OCI-M2 (cell line): ENCODE measurements around the gene LCOR.

Experiments used
- DNase-seq: peaks from one replicate; lab custom pipeline; 2025; ENCODE audit not compliant: unreplicated experiment; lab: John Stamatoyannopoulos, UW

The LCOR gene

DNA sequence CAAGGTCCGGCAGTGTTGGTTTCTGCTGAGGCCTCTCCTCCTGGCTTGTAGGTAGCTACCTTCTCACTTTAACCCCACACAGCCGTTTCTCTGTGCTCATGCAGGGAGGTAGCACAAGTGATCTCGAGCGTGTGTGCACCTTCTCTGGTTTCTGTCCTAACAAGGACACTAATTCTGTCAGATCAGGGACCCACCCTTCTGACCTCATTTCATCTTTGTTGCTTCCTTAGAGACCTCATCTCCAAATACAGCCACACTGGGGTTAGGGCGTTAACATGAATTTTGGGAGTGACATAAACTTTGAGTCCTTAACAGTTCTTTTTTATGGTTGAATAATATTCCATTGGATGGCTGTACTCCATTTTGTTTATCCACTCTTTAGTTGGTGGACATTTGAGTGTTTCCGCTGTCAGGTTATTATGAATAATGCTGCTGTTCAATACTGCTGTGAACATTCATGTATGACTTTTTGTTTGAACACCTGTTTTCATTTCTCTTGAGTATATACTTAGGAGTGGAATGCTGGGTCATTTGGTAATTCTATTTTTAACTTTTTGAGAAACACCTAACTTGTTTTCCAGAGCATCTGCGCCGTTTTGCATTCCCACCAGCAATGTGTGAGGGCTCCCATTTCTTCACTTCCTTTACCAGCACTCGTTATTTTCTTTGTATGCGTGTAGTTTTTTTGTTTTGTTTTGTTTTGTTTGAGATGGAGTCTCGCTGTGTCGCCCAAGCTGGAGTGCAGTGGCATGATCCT, 57.5 kb downstream of the LCOR start:
- no peak for DNase-seq

DNA sequence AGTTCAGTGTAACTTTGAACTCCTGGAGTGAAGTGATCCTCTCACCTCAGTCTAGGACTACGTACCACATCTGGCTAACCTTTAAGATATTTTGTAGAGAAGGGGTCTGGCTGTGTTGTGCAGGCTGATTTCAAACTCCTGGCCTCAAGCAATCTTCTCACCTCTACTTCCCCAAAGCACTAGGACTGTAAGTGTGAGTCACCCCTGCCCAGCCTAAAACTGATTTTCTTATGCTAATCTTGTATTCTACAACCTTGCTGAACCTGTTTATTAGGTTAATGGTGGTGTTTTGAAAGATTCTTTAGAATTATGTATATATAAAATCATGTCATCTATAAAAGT, 58.0 kb downstream of the LCOR start:
- DNase-seq = no peak

DNA sequence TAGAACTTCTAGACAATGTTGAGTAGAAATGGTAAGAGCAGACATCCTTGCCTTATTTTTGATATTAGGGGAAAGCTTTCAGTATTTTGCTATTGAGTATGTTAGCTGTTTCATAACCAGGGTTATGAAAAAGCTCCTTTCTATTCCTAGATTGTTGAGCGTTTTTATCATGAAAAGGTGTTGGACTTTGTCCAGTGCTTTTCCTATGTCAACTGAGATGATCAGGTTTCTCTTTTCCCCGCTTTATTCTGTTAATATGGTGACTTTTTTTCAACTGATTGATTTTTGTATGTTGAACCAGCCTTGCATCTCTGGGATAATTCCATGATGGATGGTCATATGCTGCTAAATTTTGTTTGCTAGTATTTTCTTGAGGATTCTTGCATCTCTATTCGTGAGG, 58.5 kb downstream of the LCOR start:
- no peak for DNase-seq

DNA sequence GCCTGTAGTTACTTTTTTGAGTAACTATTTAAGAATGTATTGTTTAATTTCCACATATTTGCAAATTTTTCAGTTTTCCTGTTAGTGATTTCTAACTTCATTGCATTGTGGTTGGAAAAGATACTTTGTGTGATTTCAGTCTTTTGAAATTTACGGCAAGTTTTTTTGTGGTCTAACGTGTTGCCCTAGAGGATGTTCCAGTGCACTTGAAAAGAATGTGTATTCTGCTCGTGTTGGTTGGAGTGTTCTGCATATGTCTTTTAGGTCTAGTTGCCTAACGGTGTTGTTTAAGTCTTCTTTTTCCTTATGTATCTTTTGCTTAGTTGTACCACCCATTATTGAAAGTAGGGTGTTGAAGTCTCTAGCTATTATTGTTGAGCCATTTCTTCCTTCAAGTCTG, 59.7 kb downstream of the LCOR start:
- no peak for DNase-seq

DNA sequence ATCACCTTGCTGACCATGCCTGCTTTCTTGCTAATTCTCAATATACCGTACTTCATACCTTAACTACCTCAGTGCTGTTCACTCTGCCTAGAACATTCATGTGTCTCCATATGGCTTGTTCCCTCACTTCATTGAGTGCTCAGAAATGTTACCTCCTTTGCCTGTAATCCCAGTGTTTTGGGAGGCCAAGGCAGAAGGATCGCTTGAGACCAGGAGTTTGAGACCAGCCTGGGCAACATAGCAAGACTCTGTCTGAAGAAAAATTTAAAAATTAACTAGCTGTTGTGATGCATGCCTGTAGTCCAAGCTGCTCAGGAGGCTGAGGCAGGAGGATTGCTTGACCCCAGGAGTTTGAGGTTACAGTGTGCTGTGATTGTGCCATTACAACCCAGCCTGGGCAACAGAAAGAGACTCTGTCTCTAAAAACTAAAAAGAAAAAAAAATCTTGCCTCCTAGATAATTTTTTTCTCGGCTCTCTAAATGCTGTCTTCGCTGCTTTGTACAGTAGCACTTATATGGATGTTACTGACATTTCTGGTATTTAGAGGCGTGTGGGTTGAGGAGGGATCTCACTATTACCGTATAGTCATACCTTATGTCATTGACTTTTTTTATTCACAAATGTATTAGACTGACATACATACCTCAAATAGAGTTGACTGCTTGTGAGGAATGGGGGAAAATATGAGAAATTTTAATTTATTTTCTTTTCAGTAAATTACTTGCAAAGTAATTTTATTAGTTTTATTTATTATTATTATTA, 63.7 kb downstream of the LCOR start:
- DNase-seq = no peak

DNA sequence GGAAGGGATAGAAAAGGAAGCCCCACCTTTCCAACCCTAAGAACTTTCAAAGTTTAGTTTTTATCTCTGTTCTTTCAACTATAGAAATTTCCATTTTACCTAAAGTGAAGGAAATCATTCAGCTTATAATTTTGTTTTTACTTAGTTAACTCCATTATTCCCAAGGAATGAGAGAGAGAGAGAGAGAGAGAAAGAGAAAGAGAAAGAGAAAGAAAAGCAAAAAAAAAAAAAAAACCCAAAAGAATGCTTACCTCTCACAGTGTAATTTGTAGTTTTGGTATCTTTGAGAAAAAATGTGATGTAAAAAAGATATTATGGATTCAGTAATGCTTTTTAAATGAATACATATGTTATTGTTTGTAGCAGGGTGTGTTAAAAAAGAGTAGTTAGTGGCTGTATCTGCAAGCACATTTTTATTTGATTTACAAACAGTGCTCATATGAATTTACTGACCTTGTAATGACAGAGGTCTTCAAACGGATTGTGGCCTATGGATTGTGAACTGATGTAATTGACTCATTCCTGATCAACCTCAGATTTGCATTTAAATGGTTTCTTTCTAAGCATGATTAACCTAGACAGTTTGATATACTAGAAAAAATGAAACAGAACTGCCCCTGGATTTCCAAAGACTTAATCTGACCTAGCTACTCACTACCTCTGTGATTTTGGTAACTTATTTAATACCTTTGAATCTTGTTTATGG, 64.9 kb downstream of the LCOR start:
- no peak for DNase-seq

DNA sequence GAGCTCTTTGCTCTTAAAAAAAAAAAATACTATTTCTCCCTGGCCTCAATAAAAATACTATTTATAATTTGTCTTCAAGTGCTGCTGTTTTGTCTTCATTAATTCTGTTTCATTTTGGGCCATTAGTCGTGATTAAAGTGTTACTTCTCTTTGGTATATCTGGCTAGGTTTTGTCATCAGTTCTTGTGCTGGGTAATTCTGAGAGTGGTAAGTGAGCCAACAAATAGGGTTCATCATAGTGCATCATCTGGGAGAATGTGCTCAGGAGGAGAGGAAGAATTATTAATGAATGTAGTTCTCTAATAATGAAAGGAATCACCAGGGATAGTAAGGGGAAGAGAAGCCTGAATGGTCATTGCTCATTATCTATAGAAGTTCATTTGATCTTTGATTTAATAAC, 70.0 kb downstream of the LCOR start:
- DNase-seq = no peak

DNA sequence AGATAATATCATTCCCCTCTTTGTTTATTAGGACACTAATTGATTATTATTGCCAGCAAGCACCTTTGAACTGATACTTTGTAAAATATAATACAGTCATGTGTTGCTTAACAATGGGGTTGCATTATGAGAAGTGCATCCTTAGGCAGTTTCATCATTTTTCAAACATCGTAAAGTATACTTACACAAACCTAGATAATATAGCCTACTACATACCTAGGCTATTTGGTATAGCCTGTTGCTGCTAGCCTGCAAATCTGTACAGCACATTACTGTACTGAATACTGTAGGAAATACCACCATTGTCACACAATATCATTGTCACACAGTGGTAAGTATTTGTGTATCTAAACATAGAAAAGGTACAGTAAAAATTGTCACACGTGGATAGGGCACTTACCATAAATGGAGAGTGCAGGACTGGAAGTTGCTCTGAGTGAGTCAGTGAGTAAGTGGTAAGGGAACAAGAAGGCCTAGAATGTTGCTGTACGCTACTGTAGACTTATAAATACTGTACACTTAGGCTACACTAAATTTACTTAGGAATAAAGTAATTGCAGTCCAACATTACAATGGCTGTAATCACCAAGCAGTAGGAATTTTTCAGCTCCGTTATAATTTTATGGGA, 70.7 kb downstream of the LCOR start:
- DNase-seq = no peak

DNA sequence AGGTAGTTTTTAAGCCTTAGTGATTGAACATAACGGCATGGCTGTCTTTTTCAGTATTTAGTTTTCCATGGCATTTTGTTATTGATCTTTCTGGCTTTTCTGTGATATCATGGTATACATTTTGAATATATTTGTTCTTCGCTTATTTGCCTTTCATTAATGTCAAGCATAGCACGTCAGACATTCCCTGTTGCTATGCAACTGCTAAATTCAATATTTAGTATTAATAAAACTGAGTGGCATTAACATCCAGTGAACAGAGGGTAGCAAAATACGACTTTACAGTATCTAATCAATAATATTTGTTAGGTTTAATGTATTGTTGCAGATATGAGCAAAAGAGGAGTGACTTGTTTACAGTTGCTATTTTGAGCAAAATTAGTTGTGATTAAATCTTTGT, 72.5 kb downstream of the LCOR start:
- DNase-seq = no peak

DNA sequence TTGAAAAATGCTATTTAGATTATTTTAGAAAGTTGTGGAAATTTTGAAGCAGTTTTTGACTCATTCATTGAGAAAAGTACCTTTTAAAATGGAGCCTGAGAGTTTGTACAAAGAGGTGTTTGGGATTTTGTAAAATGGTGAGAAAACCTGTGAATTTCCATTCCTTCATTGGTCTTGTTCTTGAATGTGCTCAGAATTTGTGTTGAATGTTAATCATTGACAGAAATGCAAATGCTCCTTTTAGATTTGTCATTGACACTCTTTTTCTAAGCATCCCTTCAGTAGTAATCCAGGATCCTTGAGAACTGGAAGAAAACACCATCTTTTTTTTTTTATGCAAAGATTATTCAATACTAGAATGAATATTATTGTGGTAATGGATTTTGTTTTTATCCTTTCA, 74.8 kb downstream of the LCOR start:
- DNase-seq = no peak

DNA sequence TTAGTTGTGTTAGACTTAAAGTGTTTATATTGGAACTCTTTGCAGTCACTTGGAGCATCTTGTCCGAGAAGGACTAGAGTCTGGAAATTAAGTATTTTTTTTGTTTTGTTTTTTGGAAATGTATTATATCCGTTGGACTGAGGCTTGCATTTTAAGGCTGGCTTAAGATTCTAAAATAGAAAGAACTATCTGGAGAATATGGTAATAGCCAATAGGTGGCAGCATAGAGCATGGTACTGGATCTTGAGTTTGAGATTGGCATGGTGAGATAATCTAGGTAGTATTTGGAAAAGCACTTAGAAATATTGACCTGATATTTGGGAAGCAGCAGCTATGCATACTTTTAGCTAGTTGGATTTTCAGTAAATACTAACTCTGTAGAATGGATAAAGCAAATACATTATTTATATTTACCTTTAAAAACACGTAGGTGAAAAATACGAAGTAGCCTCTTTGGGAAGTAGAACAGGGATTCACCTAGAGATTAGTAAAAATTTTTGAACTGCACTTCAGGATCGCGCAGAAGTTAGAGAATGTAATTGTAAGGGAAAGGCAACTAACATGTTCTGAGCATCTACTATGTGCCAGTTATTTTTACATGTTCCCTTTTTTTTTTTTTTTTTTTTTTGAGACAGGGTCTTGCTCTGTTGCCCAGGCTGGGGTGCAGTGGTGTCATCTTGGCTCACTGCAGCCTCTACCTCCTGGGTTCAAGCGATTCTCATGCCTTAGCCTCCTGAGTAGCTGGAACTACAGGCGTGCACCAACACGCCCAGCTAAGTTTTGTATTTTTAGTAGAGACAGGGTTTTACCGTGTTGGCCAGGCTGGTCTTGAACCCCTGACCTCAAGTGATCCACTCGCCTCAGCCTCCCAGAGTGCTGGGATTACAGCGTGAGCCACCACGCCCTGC, 78.6 kb downstream of the LCOR start:
- DNase-seq = no peak

DNA sequence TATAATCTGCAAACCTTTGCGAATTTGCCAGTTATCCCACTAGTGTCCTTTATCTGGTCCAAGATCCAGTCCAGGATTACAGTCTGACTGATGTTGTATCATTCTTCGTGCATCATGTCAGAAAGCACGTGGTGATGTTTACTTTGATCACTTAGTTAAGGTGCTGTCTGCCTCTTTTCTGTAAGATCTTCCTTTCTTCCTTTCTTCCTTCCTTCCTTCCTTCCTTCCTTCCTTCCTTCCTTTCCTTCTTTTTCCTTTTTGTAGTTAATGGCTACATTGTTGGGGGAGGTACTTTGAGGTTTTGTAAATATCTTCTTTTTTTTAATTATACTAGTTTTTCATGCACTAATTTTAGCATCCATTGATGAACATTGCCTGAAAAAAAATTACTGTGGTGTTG, 80.3 kb downstream of the LCOR start:
- DNase-seq = no peak

DNA sequence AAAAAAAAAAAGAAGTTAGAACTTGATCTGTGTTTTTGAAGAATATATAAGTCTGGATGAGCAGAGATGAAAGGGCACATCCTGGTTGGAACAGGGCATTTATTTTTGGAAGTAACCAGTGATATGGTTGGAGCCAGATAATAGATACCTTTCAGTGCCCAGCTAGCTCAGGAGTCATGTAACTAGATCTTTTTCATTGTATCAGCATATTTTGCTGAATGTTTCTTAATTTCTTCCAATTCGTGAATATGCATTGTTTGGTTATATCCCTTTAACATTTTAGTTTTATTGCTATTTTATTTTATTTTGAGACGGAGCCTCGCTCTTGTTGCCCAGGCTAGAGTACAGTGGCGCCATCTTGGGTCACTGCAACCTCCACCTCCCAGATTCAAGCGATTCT, 81.8 kb downstream of the LCOR start:
- DNase-seq = no peak

DNA sequence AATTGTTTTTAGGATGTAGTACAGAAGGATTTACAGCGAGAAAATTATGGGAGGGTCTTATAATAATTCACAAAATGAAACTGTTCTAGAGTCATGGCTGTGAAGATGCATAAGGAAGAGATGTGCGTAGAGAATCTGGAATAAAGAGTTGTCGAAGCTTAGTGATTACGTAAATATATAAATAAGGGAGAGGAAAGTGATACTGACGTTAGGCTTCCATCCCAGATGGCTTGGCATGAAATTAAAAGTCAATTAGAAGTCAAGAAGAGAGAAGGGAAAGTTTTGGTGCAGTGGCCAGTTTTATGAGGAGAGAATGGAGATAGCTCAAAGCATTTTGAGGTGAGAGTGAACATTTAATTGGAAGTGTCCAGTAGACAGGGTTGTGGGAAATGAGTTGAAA, 85.5 kb downstream of the LCOR start:
- no peak for DNase-seq

DNA sequence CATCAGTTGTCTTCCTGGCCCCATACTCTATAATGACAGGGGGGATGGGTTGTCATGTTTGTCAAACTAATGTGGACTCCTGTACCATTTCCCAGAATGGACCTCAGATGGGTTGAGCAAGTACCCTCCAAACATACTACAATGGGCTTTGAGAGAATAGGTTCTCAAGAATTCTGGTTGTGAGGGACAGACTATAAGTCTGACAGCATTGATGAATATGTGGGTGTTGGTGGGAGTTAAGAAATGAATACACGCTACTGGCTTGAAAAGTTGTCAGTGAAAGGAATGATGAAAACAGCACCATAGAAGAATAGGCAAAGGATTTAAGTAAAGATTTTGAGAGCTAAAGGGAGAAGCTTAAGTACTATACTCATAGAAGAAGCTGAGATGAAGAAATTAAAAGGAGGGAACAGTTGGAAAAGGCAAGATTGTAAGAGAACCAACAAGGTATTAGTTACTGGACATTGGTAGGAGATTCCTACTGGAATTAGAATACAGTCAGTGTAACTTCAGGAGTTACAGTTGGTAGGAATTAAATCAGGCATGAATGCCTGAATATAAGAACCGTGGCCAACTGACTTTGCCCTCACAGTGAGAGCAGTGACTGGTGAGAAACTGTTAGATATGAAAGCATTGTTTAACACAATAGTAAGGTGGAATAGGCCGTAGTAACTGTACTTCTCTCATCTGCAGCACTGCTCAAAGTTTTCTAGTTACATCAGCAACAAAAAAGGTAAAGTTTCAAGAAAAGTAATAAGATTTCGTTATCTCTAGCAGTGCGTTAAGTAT, 86.3 kb downstream of the LCOR start:
- no peak for DNase-seq

DNA sequence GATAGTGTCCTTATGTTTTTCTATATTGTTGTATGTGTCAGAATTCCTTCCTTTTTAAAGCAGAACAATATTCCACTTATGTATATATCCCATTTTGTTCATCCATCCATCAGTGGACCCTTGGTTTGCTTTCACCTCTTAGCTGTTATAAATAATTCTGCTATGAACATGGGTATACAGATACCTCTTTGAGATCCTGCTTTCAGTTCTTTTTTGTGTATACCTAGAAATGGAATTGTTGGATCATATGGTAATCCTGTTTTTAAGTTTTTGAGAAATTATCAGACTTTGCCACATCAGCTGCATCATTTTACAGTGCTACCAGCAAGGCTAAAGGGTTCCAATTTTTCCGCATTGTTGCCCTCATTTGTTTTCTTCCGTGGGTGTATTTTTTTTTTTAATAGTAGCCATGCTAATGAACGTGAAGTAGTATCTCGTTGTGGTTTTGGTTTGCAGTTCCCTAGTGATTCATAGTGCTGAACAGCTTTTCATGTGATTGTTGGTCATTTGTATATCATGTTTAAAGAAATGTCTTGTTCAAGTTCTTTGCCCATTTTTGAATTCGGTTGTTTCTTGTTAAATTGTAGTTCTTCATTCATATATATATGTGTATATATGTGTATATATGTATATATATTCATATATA, 87.8 kb downstream of the LCOR start:
- DNase-seq = no peak

DNA sequence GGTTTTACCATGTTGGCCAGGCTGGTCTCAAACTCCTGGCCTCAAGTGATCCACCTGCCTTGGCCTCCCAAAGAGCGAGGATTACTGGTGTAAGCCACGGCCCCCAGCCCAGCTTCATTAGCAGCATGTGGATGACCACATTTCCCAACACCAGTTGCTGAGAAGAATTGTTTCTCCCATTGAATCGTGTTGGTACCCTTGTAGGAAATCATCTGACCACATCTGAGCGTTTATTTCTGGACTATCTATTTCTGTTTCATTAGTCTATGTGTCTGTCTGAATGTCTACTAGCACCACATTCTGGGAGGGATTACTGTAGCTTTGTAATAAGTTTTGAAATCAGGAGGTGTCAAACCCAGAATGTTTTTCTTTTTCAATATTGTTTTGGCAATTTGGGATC, 89.6 kb downstream of the LCOR start:
- no peak for DNase-seq

DNA sequence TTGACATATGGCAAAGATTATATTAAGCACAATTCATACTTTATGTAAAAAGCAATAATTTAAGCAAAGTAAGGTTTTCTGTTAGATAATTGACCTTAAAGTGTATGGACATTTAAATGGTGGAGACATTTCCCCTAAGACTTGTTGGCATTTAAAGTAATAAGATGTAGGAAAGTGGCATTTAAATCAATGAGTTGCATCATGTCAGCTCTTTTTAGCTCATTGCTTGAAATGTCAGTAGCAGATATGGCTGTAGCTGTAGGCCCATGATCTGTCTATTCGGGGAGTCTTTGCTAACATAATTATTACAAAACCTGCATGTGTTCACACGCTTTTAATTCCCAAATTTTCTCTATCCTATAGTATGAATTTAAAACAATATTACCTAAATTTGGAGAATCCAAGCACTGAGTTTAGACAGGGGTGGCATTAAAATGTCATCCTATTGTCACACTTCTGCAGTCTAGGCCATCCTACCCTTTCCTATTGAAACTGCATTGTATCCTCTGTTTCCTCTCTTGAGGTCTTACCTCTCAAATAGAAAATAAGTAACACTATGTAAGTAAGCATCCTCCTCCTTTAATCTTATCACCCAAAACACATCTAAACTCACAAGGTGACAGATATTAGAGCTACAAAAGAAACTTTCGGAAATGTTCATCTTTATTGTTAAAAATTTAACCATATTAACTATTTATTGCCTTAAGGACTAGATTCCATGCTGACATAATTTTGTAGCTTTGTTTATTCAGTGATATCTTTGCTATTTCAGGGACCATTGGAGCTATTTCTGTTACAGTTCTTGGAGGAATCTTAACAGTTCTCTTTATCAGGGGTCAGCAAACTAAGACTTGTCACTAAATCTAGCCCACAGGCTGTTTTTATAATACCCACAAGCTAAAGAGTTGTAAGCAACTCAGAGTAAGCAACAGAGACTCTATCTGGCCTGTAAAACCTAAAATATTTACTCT, 91.2 kb downstream of the LCOR start:
- DNase-seq = no peak
